Measurements from ENCODE around the gene ABCB11. TPM values are rescaled to one million over a fixed set of nuclear protein-coding genes. Genes with fewer than 3 reads are reported as not detected.

ABCB11 gene
- total RNA-seq, 1 experiment from 2014 or later: not detected

DNA sequence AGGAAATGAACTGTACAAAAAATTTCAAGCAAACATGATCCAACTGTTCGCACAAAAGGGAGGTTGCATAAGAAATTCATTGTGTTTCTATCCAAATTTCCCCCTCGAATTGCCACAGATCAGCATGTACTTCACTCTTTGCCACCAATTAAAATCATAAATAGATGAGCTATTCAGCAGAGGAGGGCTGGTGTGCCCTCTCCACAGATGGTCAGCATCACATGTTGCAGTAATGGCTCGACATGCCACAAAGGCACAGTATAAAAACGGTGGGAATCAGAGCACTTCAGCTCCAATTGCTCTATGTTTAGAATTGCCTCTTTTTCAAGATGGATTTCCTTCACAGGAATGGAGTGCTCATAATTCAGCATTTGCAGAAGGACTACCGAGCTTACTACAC lies 130.1 kb downstream of the ABCB11 start, which contains the start of gene G6PC2:
Gene G6PC2, plus strand, starts transcription at position 289 of the 400 bp plus-strand sequence. Its CDS starts 41 bp downstream, at position 330.
- peaks cover 4% of the 10 kb centered on the region for H3K27me3 ChIP-seq (replicated peaks; ENCODE audit: insufficient read depth, low read depth, low read length, poor library complexity)
- no peaks in the 10 kb centered on the region for H3K9me3 ChIP-seq (ENCODE audit: low read depth, low read length, poor library complexity, severe bottlenecking)
- H3K4me1 ChIP-seq (ENCODE audit: insufficient read depth, low read length, poor library complexity, severe bottlenecking): no peaks in the 10 kb centered on the region
- no peaks in the 10 kb centered on the region for H3K36me3 ChIP-seq (ENCODE audit: insufficient read depth, low read length, poor library complexity, severe bottlenecking)
- no peak for TF ChIP-seq EZH2 (IDR thresholded peaks at IDR 0.05; ENCODE audit: borderline replicate concordance, low read depth, low read length, poor library complexity, severe bottlenecking)
- TF ChIP-seq CTCF (conservative IDR thresholded peaks at IDR 0.05; ENCODE audit: low read depth, low read length): no peak
- intact Hi-C loops (cut with micrococcal nuclease; ENCODE audit: unreplicated experiment): no loop called here
- ChIA-PET POLR2A (ENCODE audit: low non-redundant PET) (no interaction called here), CTCF (no interaction called here)
- no peak within 1 kb of the TSS for H3K4me3 ChIP-seq (ENCODE audit: low read depth, low read length, poor library complexity, severe bottlenecking)
- no TSS peak for BruUV-seq (replicated peaks)
- no peak for DNase-seq (ENCODE audit: low spot score)
- H3K27ac ChIP-seq (ENCODE audit: low read depth, low read length, poor library complexity, severe bottlenecking): no peak within 1 kb of the TSS

DNA sequence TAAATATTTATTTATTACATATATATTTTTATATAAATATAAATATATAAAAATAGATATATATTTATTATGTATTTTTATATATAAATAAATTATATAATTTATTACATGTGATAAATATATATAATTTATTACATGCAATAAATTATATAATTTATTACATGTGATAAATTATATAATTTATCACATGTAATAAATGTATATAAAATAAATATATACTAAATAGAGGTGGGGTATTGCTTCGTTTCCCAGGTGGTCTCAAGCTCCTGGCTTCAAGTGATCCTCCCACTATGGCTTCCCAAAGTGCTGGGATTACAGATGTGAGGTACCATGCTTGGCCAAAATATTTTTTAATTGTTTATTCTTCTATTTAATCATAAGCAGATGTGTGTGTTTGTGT lies 133.7 kb downstream of the ABCB11 start:
- Histone ChIP-seq H3K27ac (ENCODE audit: low read depth, low read length, poor library complexity, severe bottlenecking) (no peak overlapping the region), H3K4me3 (ENCODE audit: low read depth, low read length, poor library complexity, severe bottlenecking) (no peak overlapping the region), H3K4me1 (ENCODE audit: insufficient read depth, low read length, poor library complexity, severe bottlenecking) (no peaks in the 10 kb centered on the region), H3K36me3 (ENCODE audit: insufficient read depth, low read length, poor library complexity, severe bottlenecking) (no peaks in the 10 kb centered on the region), H3K9me3 (ENCODE audit: low read depth, low read length, poor library complexity, severe bottlenecking) (no peaks in the 10 kb centered on the region), H3K27me3 (replicated peaks; ENCODE audit: insufficient read depth, low read depth, low read length, poor library complexity) (peaks cover 4% of the 10 kb centered on the region)
- no peak for TF ChIP-seq EZH2 (IDR thresholded peaks at IDR 0.05; ENCODE audit: borderline replicate concordance, low read depth, low read length, poor library complexity, severe bottlenecking)
- no peak for TF ChIP-seq CTCF (conservative IDR thresholded peaks at IDR 0.05; ENCODE audit: low read depth, low read length)
- BruUV-seq (replicated peaks): no TSS peak
- DNase-seq (ENCODE audit: low spot score): no peak
- intact Hi-C loops (cut with micrococcal nuclease; ENCODE audit: unreplicated experiment): no loop called here
- ChIA-PET POLR2A (ENCODE audit: low non-redundant PET) (no interaction called here), CTCF (no interaction called here)

GRCh38 chr2:168896783-168897182 lies 134.3 kb downstream of the ABCB11 start:
- Histone ChIP-seq H3K36me3 (ENCODE audit: insufficient read depth, low read length, poor library complexity, severe bottlenecking) (no peaks in the 10 kb centered on the region), H3K4me1 (ENCODE audit: insufficient read depth, low read length, poor library complexity, severe bottlenecking) (no peaks in the 10 kb centered on the region), H3K4me3 (ENCODE audit: low read depth, low read length, poor library complexity, severe bottlenecking) (no peak overlapping the region), H3K27ac (ENCODE audit: low read depth, low read length, poor library complexity, severe bottlenecking) (no peak overlapping the region), H3K27me3 (replicated peaks; ENCODE audit: insufficient read depth, low read depth, low read length, poor library complexity) (no peaks in the 10 kb centered on the region), H3K9me3 (ENCODE audit: low read depth, low read length, poor library complexity, severe bottlenecking) (no peaks in the 10 kb centered on the region)
- no TSS peak for BruUV-seq (replicated peaks)
- CTCF ChIA-PET: interaction anchor here (0.6 kb wide), 1 partner anchor 25 kb away, joined by 3 read pairs; no protein-coding TSS in a partner anchor
- TF ChIP-seq EZH2 (IDR thresholded peaks at IDR 0.05; ENCODE audit: borderline replicate concordance, low read depth, low read length, poor library complexity, severe bottlenecking) (no peak), CTCF (conservative IDR thresholded peaks at IDR 0.05; ENCODE audit: low read depth, low read length) (no peak)
- intact Hi-C loops (cut with micrococcal nuclease; ENCODE audit: unreplicated experiment): no loop called here
- POLR2A ChIA-PET (ENCODE audit: low non-redundant PET): no interaction called here
- DNase-seq (ENCODE audit: low spot score): no peak

Measured in A673 (cell line).